Bronchial epithelial cell (primary cell): ENCODE measurements around the gene LRMDA. TPM values are rescaled to one million over a fixed set of nuclear protein-coding genes. Genes with fewer than 3 reads are reported as not detected.

Experiments
- DNase-seq: peaks from one replicate; pipeline ENCODE4 v3.0.0-alpha.2; 2010; ENCODE audit warnings: low read depth
- FAIRE-seq: peaks from 2 replicates; lab custom pipeline; 2011; peaks lifted over from hg19 to GRCh38; lab: Jason Lieb, UNC
- H3K27me3 ChIP-seq: 2 replicates; pipeline ENCODE4 v1.5.1; 2011; ENCODE audit warnings: low read length; ENCODE audit not compliant: control insufficient read depth, insufficient read depth
- H3K36me3 ChIP-seq: 2 replicates; pipeline ENCODE4 v1.5.1; 2011; ENCODE audit warnings: low read length; ENCODE audit not compliant: control insufficient read depth, insufficient read depth
- H3K4me3 ChIP-seq: 2 replicates; pipeline ENCODE4 v1.5.1; 2011; ENCODE audit warnings: mild to moderate bottlenecking, low read depth, low read length, control low read depth
- CTCF ChIP-seq: IDR thresholded peaks from 2 replicates; pipeline ENCODE4 v1.5.1; 2011; ENCODE audit warnings: mild to moderate bottlenecking, moderate library complexity, low read length, control low read depth, inconsistent platforms; ENCODE audit not compliant: insufficient read depth, severe bottlenecking
- total RNA-seq: library from RNA; depleted of rRNA; stranded (reverse); fragments of >200 nt; gene quantifications from 2 replicates; pipeline ENCODE4 v1.2.1, GENCODE V29; 2014

Gene LRMDA
- total RNA-seq, 1 donor from 2014 or later, result 1.6 TPM

- no peak for FAIRE-seq
- H3K36me3 ChIP-seq, result no peaks in the 10 kb centered on the region
- no peak for TF ChIP-seq CTCF
- H3K27me3 ChIP-seq, result no peaks in the 10 kb centered on the region
- DNase-seq, result no peak
- H3K4me3 ChIP-seq, result no peak overlapping the region
Measured at GRCh38 chr10:76420725-76421124, 989.3 kb downstream of the LRMDA start.

GRCh38 chr10:76422769-76423168, 991.3 kb downstream of the LRMDA start:
- FAIRE-seq (no peak), DNase-seq (no peak)
- H3K27me3 ChIP-seq, result no peaks in the 10 kb centered on the region

GRCh38 chr10:76428551-76429367, 997.3 kb downstream of the LRMDA start:
- TF ChIP-seq CTCF, result no peak
- Histone ChIP-seq H3K27me3 (no peaks in the 10 kb centered on the region), H3K4me3 (no peak overlapping the region), H3K36me3 (no peaks in the 10 kb centered on the region)
- FAIRE-seq (no peak), DNase-seq (peak; percentile 72)

More at GRCh38 chr10:76422769-76423168, 991.3 kb downstream of the LRMDA start:
- H3K4me3 ChIP-seq, result no peak overlapping the region
- H3K36me3 ChIP-seq, result no peaks in the 10 kb centered on the region
- TF ChIP-seq CTCF, result no peak

GRCh38 chr10:76429368-76430060, 998.1 kb downstream of the LRMDA start:
- TF ChIP-seq CTCF, result no peak
- DNase-seq (no peak), FAIRE-seq (no peak)
- no peaks in the 10 kb centered on the region for H3K36me3 ChIP-seq
- H3K4me3 ChIP-seq, result no peak overlapping the region
- H3K27me3 ChIP-seq, result no peaks in the 10 kb centered on the region

GRCh38 chr10:76430061-76430645, 998.7 kb downstream of the LRMDA start:
- no peak for TF ChIP-seq CTCF
- Histone ChIP-seq H3K27me3 (no peaks in the 10 kb centered on the region), H3K4me3 (no peak overlapping the region), H3K36me3 (no peaks in the 10 kb centered on the region)
- FAIRE-seq (no peak), DNase-seq (no peak)
